GM21367 (cell line): ENCODE results near the gene PARVG.

ENCODE experiments used
- ATAC-seq: cut with Tn5 transposase; IDR thresholded peaks from one replicate; pipeline ENCODE4 v1.9.1; 2021; ENCODE audit not compliant: unreplicated experiment

The PARVG gene

GRCh38 chr22:44179989-44180705 is 578 bp upstream of the PARVG start:
- ATAC-seq = no peak

DNA sequence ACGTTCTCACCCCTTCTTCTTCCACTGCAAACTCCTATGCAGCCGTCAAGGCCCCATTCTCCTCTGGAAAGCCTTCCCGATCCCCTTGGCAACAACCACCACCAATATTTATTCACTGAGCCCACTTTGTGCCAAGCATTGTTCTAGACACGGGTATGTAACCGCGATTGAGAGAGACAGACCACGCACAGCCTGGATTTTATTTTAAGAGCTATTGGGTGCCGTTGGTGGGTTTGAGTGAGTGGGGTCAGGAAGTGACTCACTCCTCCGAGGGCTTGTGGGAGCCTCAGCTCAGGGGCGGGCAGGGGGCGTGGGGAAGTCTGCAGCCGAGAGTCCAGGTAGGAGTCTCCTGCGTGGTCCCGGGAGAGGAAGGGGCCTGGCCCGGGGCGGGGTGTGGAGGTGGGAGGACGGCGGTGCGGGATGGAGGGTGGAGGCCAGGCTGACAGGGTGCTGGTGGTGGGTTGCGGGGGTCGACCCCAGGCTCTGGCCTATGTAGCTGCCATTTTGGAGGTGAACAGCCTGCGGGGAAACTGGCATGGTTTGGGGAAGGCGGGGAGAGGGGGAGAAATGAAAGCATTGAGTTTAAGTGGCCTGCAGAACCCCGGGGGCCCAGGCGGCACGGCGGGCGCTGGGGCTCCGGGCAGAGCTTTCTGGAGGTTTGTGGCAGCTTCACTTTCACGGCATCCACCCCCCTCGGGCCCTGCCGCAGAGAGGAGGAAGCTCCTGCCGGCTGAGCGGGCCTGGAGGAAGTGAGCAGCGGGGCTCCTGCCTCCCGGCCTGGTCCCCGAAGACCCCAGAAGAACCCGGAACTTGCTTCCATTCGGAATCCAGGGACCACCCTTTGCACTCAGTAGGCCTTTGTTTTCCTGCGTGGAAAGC is 547 bp downstream of the PARVG start:
- no peak for ATAC-seq

DNA sequence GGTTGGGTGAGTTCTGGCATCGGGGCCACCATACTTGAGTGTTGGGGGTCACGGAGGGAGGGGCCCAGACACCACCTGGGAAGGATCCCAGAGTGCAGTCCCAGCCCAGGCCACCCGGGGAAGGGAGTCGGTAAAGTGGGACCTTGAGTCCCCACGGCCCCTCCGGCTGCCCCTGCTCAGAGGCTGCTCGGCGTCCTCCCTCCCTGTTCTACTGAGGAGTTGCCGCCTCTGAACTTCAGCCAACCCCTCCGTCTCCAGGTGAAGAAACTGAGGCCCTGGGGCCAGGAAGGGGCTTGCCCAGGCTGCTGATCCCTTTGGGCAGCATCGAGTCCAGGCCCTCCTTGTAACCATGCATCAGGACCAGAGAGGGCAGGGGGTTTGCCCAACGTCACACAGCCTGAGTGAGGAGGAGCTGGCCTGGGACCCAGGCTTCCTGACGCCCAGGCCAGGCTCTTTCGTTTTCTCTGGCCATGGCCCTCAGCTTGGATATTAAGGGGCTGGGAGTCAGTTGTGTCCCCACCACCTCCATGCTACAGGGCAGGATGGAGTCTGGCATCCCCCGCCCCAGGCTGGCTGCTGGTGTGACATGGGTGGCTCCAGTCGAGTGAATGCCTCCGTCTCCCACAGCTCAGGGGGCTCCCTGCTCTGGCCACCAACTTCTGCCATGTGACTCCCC is 1.3 kb downstream of the PARVG start:
- ATAC-seq = no peak

DNA sequence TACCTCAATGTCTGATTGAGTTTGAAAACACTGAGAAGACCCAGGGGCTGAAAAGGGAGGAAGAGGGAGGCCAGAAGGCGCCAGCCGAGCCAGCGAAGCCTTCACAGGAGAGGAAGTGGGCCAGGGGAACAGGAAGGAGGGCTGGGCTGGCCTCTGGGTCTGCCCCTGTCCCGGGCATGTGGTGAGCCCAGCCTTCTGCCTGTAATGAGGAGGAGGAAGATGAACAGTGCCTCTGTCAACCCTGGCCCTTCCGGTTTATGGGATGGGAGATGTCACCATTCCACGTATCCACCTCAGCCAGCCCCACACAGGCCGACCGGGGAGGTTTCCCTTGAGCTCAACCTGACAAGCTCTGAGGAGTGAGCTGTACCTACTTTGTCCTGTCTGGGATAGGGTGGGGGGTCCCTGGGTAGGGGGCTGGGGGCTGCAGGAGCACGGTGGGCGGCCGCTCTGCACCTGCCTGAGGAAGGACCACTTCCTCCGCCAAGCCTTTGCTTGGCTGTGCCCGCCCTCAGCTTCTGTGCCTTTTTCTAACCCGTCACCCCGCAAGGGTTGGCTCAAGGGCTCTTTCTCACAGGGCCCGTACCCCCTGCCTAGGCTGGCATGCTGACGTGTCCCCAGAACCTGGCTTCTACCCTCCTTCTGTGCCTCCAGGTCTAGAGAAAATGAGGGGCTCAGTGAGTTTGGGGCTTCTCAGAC is 2.0 kb downstream of the PARVG start:
- ATAC-seq = no peak

GRCh38 chr22:44183287-44183588 is 2.5 kb downstream of the PARVG start:
- no peak for ATAC-seq

DNA sequence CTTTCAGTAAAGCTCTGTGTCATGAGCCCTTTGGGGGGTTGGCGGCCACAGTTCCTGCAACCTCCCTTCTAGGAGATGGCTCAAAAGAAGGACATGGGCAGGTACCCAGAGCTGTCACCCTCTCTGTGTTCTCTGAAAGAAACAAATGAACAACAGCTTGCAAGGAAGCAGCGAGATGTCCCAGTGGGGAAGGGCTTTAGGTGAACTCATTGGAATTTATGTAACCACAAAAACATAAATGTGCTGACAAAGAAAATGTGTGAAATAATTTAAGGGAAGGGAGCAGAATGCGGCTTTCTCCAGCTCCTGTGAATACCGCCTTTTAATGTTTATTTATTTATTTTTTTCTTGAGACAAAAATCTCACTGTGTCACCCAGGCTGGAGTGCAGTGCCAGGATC is 3.3 kb downstream of the PARVG start:
- no peak for ATAC-seq

DNA sequence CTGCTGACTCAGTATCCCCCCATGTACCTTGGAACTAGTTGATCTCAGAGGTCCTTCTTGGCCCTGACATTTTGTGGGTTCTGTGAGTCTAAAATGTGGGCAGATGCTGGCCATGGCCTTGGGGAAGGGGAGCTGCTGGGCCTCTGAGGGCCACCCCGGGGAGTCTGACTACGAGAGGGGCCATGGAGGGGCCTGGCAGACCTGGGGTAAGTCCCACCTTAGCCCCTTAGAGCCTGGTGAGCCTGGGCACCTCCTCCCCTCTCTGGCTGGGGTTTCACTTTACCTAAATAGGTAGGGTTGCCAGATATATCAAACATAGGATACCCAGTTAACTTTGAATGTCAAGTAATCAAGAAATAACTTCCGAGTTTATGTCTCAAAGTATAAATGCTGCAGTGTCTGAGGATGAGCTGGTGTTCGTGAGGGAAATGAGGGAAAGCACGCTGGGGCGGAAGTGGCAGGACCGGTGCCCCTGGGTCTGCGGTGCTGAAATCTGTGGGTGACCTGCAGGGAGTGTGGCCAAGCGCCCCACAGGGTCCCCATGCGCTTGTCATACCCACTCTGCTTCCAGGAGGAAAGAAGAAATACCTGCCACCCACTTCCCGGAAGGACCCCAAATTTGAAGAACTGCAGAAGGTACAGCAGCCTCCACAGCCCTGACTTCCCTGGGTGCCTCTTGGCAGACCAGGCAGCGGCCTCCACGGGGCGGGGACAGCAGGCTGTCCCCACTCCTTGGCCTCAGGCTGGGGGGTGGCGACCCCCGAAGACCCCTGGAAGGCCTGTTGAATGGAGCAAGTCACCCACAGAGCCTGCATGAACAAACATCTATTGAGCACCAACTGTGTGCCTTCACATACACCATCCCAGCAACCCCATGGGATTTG is 4.8 kb downstream of the PARVG start:
- no peak for ATAC-seq

- no peak for ATAC-seq
These were observed 5.4 kb downstream of the PARVG start for GRCh38 chr22:44186121-44186510.

- no peak for ATAC-seq
These were observed 6.0 kb downstream of the PARVG start for GRCh38 chr22:44186737-44187136.

DNA sequence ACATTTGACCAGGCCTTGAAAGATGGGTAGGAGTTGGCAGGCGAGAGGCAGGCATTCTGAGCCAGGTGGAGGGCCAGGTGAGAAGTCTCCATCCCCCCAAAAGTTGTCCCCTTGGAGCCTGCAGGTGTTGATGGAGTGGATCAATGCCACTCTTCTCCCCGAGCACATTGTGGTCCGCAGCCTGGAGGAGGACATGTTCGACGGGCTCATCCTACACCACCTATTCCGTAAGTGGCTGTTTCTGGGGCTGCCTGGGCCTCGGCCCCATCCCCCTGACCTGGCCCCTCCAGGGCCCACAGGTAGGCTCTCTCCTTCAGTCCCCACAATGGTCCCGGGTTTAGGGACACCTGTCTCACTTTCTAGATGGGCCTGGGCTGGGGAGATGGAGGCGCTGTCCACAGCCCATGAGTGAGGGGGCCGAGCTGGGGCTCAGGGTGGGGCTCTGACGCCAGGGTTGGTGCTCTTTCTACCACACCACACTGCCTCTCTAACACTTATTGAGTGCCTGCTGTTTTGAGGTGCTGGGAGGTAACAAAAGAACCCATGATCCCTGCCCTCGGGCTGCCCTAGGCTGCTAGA is 7.0 kb downstream of the PARVG start:
- no peak for ATAC-seq

GRCh38 chr22:44188316-44188715 is 7.6 kb downstream of the PARVG start:
- ATAC-seq = no peak

GRCh38 chr22:44188986-44189630 is 8.4 kb downstream of the PARVG start:
- no peak for ATAC-seq

DNA sequence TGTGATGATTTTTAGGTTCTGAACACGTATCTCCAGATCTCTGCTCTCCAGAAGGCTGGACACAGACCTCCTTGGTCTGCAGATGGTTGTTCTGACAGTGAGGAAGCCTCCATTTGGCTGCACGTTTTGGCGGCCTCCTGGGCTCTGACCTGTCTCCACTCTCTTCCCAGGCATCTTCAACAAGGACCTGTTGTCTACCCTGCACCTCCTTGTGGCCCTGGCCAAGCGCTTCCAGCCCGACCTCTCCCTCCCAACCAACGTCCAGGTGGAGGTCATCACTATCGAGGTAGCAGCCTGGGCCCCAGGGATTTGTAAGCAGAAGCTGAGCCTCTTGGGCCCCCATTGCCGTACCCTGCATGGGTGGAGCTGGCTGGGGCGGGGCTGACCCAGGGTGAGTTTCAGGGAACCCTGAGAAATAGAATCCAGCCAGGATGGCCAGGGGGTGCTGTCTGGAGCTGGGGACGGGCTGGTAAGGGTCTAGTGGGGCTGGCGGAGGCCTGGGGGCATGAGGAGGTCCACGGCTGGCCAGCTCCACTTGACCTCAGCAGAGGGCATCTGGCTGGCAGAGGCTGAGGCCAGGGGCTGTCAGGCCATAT is 9.8 kb downstream of the PARVG start:
- no peak for ATAC-seq

DNA sequence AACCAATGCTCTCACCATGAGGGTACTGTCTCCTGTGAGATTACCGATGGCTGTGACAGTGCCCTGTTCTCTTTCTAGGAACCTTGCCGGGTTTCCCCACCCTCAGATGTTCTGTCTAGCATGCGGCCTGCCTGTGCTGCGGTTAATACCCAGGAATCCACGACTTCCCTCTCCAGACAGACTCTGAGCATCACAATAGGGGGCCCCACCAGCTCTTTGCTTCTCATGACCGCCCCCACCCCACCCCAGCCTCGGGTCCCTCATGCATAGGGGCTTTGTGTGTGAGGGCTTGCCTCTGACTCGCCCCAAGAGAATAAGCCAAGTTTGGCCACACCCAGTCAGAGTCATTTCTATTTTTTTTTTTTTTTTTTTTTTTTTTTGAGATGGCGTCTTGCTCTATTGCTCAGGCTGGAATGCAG is 10.3 kb downstream of the PARVG start:
- no peak for ATAC-seq

GRCh38 chr22:44192098-44192815 is 11.5 kb downstream of the PARVG start:
- ATAC-seq = no peak

- no peak for ATAC-seq
These were observed 12.2 kb downstream of the PARVG start for GRCh38 chr22:44192816-44193534.

DNA sequence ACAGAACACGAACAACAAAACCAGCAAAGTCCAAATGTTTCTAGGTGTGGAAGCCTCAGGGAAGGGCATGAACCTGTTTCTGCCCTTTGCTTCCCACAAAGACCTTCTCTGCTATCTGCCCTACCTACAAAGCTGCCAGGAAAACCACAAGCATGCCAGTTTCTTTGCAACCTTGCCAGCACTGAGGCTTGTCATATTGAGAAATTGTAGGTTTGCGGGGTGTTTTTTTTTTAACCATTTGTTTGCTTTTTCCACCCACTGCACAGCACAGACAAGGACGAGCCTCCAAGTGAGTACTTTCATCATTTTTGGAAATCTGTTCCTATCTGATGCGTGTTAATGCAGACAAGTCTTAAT is 12.8 kb downstream of the PARVG start:
- ATAC-seq = no peak

- ATAC-seq = no peak
These were observed 13.8 kb downstream of the PARVG start for GRCh38 chr22:44194569-44194968.
